GM19043 (cell line): Measurements from ENCODE around the gene ARHGEF4.
A peak's percentile ranks its signal among the peaks of the same experiment; 100 is the strongest.

ENCODE experiments used
- ATAC-seq: cut with Tn5 transposase; IDR thresholded peaks from one replicate; pipeline ENCODE4 v1.9.1; 2021; ENCODE audit warnings: low read depth; ENCODE audit not compliant: unreplicated experiment

Gene ARHGEF4

DNA sequence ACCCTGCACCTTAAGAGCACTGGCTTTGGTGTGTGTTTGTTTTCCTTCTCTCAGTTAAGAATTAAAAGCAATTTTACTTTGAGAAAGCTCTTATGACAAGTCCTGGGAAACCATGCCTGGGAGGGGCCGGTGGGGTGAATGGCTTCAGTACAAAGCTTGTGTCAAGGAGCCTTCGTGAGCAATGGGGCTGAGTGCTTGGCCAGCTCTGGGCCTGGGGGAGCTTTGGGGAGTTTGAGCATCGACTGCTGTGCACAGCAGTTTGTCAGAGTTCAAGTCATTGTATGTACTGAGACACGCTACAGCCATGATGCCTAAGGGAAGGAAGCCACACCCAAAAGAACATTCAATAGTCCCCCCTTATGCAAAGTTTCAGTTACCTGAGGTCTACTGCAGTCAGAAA is 75.8 kb downstream of the ARHGEF4 start:
- ATAC-seq, result no peak

DNA sequence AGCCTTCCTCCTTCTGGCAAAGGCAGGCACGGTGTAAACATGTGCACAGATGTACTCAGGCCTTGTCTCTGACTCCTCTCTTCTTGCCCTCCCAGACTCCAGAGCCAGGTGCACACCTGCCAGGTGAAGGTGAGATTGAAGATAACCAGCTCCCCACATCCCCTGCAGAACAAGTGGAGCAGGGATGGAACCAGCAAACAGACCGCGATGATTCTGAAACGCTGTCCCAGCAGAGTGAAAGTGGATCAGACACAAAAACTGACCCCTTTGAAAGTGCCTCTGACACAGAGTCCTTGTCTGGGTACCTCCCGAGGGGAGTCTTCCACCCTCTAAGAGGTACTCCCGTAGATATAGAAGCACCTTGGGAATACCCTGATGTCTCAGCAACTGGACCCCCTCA is 77.2 kb downstream of the ARHGEF4 start:
- no peak for ATAC-seq

DNA sequence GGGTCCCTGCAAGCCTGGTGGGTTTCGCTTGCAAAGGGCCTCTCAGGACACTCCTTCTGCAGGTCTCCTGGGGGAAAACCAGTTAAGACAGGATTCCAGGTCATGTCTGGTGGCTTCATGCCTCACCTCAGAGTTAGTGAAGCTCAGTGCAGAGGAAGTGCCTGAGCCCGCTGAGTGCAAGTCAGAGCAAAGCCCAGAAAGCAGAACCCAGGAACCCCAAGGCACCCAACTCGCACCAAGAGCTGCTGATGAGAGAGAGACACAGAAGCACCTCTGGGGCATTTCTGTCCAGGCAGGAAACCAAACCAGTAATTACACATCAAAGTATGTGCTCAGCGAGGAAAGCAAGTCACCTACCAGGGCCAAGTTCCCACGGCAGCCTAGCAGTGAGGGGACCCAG is 78.4 kb downstream of the ARHGEF4 start:
- ATAC-seq, result no peak

DNA sequence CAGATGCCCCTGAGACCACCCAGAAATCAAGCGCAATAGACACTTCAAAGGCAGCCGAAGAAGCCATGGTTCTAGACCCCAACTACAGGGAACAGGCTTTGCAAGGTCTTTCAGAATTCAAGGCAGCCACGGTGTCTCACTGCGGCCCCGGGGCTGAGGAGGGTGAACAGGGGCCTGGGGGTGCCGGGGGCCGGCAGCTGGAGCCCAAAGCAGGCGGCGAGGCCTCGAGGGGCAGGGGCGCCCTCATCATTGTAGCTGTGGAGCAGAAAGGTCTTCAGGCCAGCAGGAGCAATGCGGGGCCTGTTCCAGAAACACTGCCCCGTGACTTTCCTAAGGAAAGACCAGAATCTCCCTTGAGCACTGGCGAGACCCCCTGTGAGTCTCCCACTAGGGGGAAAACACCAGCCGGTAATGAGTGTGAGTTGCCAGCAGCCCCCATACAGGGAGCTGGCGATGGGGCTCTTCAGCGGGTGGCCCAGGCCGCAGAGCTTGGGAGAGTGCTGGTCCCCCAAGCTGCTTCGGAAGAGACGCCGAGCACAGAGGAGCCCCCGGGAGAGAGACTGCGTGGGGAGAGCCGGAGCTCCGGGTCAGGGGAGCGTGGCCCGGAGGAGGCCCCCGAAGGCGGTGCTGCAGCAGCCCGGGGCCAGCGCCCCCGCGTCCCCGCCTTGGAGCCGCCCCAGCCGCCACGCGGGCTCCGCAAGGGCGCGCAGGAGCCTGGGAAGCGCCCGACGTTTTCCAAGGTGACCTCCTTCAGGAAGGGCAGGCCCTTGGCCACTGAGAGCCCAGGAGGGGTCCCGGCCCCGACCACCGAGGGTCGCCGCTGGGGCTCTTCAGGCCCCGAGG is 79.1 kb downstream of the ARHGEF4 start:
- ATAC-seq, result no peak

DNA sequence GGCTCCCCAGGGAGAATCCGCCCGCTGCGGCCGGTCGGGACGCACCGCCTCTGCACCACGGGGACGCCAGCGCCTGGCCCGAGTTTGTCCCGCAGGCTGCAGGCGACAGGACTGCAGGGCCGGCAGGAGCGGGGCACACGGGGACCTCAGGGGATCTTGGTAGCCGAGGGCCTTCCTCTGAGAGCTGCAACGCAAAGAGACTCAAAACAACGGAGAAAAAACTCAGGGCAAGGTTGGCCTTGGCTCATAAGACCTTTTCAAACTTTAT is 79.7 kb downstream of the ARHGEF4 start:
- ATAC-seq, result no peak

DNA sequence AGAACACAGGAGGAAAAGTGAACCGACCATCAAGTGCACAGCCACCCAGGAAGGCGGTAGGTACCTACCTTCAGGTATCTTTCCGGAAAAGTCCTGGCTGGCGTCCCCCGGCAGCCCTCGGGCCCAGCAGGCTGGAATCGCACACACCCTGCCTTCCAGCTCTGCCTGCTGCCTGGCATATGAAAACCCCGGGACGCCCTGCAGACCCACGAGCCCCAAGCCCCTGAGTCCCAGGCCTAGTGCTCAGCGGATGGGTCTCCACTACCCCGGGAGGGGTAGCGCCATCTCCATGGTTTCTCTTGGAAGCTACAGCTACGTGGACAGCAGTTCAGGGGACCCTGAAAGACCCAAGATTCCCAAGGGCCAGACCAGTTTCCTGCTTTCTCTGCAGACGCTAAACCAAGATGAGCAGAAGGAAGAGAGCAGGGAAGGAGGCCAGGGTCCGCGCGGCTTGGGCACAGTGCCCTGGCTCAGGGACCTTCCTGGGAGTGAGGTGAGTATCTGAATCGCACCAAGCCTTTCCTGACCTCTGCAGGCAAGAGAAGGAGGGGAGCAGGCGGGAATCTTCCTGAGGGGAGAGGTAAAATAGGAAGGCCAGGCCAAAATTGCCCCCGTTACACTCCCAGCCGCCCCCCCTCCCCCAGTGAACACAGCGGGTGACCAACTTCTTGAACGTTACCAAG is 80.4 kb downstream of the ARHGEF4 start:
- no peak for ATAC-seq

DNA sequence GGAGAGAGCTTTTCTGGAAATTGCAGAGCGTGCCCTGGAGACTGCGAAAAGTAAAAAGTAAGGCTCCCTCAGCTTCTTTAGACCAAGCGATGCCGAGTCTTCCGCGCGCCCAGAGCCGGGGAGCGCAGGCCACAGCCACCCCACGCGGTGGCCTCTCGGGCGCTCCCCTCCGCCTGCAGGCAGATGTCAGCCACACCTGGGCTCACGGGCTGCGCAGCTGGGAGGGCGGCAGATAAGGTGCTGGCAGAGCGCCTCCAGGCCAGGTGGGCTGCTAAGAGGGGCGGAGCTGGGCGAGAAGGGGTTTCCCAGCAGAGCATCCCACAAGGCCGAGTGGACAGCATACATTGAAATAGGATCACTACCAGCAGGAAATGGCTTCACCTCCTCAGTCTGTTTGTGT is 81.7 kb downstream of the ARHGEF4 start:
- ATAC-seq, result no peak

DNA sequence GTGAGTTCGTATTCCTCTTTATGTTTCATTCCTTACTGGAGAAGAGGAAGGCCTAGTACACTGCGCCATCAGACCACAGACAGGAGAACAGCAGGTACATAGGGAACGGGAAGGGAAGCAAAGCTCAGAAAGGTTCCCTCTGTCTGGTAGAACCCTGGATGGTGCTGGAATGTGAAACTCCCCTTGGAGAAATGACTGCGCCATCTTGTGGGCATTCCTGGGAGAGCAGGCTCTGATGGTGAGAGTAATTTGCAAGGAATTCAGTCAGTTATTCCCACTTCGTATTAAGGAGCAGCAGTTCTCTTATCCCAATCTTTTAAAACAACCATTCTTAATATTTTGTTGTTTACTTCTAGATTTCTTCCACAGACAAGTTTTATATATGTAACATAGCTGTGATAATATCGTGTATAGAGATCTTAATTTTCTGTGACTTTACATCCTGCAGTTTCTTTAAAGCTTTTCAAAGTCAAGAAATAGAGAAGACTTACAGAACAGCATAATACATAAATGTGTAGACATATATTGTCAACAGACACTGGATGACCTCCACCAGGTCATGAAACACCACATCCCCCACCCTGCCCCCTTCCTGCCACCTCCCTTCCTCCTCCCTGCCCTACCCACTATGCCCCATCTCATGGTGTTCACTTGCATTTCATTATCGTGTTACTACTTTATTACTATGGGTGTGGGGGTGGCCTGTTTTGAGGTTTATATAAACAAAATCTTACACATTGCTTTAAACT is 83.9 kb downstream of the ARHGEF4 start:
- ATAC-seq, result no peak

DNA sequence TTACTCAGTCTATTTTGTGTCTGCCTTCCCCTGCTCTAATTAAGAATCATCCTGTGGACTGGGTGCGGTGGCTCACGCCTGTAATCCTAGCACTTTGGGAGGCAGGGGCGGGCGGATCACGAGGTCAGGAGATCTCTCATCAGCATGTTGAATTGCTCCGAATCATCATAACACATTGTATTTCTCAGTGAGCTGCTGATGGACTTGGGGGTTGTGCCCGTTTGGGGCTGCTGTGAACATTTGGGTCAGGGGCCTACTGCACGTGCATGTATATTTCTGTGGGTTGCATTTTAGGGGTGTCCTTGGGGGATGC is 84.4 kb downstream of the ARHGEF4 start:
- ATAC-seq, result no peak

DNA sequence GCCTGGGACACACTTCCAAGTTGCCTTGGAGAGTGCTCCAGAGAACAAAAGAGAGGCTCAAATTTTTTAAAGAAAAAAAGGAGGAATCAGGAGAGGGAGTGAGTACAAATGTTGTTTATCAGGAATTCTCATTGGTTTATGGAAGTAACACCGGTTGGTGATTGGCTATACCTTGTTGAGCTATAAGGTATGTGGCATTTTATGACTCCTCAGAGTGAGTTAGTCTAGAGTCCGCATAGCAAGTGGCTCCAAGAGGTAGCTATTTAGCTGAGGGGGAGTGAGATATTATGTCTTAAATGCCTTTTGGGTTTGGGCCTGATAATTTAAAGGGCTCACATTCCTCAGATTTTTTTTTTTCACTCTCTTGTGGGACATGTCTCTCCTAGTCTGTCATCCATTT is 85.7 kb downstream of the ARHGEF4 start:
- no peak for ATAC-seq

DNA sequence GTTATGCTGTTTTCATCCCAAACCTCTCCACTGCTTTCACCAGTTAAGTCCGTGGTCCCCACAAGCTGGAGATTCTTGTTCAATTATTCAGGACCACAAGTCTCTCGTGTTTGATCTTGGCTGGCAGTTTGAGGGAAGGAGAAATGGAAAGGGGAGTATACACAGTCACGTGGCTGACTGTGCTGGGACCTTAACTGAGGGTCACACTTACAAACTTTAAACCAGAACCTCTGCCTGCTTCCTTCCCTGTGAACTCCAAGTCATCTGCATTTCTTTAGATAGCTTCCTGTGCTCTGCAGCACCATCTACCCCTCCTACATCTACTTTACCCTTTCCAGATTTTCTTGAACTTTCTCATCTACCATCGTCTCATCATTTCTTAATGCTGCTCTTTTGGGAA is 91.7 kb downstream of the ARHGEF4 start:
- no peak for ATAC-seq

DNA sequence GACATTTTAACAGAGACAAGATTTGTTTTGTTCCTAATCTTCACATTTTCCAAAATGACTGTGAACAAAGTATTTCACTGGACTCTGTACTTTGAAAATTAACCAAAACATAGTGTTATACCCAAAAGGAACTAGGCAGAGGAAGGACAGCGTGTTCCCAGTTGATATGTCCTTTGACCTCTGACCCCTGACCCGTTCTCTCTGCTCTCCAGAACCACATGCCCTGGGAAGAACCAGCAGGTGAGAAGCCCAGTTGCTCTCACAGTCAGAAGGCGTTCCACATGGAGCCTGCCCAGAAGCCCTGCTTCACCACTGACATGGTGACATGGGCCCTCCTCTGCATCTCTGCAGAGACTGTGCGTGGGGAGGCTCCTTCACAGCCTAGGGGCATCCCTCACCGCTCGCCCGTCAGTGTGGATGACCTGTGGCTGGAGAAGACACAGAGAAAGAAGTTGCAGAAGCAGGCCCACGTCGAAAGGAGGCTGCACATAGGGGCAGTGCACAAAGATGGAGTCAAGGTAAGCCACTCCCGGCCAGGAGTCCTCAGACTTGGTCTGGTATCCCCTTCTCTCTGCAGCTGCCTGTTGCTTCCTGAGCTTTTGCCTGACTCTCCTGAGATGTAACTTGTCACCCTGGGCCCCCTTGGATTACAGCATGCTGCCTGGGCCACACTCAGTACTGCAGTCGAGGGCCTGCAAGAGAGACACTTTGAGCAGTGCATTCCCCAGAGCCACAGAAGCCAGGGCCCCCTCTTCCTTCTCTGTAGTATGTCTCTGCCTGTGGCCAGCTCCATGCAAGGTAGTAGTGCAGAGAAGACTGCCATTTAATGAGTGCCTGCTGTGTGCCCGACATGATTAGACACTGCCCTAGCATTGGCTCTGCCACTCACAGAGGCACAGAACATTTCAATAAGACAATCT is 94.3 kb downstream of the ARHGEF4 start:
- no peak for ATAC-seq

DNA sequence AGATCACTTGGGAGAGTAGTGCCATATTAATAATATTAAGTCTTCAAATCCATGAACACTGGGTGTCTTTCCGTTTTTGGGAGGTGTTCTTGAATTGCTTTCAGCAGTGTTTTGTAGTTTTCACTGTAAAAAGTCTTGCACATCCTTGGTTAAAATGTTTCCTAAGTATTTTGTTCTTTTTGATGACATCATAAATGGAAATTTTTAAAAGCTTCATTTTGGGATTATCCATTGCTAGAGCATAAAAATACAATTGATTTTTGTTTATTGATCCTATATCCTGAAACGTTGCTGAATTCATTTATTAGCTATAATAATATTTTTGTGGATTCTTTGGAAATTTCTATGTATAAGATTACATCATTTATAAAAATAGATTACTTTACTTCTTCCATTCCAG is 96.8 kb downstream of the ARHGEF4 start:
- no peak for ATAC-seq

DNA sequence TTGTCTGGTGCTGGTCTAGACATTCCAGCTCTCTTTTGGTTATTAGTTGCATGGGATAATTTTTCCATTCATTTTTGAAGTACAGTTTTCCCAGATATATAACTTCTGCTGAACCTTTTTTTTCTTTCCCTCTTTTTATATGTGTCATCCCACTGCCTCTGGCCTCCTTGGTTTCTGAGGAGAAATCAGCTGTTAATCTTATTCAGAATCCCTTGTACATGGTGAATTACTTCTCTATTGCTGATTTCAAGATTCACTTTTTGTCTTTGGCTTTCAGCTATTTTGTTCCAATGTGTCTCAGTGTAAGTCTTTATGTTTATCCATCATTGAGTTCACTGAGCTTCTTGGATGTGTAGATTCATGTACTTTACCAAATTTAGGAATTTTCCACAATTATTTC is 99.7 kb downstream of the ARHGEF4 start:
- no peak for ATAC-seq

DNA sequence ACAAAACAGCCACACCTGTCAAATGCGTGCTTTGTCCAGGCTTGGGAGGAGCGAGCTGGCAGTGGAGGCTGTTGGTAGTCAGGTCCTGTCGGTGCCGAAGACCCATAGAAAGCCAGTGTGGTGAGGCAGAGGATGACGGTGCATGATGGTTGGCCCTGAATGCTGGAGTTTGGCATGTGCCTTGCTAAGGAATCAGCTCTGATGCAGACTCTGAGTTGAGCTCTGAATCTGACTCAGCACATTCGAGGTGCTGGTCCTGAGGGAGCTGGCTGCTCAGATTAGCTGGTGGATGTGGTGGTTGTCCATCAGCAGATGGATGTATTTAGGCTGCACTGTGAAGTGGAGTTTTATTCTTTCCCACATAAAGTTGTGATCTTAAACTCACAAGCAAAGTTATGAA is 111.3 kb downstream of the ARHGEF4 start:
- ATAC-seq, result no peak

DNA sequence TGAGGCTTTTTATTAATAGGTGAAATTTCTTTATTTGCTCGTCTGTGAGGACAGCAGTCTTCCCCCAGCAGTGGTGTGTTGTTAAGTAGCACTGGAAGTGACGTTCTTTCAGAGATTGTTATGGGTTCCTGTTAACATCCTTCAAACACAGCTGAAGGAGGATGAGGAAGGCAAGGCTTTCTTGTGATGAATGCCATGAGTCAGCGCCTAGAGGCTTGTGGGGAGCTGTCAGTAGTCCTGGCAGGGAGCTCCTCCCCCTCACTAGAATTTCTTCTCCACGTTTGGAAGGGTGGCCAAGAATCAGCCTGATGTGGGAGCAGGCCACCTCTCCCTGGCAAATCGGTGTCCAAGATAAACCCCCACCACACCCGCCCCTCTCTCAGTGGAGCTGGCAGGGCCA is 113.2 kb downstream of the ARHGEF4 start:
- no peak for ATAC-seq

DNA sequence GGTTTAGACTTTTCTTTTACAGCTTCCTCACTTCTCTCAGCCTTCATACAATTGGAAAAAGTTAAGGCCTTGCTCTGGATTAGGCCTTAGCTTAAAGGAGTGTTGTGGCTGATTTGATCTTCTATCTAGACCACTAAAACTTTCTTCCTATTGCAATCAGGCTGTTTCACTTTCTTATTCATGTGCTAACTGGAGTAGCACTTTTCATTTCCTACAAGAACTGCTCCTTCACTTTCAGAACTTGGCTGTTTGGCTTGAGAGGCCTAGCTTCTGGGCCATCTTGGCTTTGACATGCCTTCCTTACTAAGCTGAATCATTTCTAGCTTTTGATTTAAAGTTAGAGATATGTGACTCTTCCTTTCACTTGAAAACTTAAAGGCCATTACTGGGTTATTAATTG is 114.3 kb downstream of the ARHGEF4 start:
- peak; percentile 66 for ATAC-seq

DNA sequence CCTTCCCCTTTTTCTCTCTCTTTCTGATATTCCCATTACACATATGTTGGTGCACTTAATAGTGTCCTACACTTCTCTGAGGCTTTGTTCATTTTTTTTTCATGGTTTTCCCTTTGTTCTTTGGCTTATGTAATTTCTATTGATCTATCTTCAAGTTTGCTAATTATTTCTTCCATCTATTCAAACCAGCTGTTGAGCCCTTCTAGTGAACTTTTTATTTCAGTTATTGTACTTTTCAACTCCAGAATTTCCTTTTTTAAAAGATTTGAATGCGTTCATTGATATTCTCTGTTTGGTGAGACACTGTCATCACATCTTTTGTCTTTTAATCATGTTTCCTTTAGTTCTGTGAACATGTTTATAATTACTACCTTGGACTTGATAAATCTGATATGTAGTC is 118.2 kb downstream of the ARHGEF4 start:
- ATAC-seq, result no peak

DNA sequence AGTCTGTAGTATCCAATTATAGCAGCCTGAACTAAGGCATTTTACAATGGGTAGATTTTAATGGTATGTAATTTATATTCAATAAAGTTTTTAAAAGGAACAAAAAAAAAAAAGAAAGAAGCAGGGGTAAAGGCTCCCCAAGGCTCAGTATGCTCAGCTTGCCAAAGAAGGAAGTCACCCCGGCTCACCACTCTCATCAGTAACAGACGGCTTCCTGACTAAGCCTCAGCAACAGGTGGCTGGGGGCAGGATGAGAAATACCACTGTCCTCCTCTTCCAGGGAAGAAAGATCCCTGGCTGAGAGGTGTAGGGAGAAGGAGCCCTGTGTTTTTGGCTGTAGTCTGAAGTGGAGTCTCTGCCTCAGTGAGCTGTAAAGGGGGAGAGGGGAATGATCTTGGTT is 121.2 kb downstream of the ARHGEF4 start:
- no peak for ATAC-seq

DNA sequence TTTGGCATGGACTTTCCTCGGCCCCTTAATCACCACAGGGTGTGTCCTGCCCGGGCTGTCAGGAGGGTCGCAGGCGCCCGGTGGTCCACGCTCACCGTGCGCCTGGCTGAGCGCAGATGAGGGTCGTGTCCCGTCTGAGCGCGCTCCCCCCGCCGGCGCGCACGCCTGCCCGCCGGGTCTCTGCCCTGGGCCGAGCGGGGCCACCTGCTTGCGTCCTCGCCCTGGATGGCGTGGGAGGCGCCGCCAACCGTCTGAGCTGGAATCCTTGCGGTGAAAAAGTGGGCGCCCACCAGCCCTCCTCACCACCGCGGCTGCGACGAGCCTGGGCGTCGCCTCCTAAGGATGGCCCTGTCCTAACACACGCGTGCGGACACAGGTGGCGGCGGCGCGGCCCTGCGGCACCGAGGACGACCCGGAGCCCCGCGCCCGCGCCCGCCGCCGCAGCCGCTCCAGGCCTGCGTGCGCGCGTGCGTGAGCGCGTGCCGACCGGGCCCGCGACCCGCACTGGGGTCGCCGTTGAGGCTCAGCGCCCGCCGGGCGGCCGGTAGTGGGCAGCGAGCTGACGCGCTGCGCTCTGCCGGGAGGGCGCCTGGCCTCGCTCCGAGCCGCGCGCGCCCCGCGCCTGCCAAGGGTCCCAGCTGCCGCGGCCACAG is 126.6 kb downstream of the ARHGEF4 start:
- ATAC-seq, result no peak
